Thyroid gland (tissue), 4 donors: ENCODE measurements around the gene GPHA2. TPM values are rescaled to one million over a fixed set of nuclear protein-coding genes. Genes with fewer than 3 reads are reported as not detected.
A peak's percentile ranks its signal among the peaks of the same experiment; 100 is the strongest.

Experiments
- DNase-seq, 2 donors: peaks; one replicate each; pipeline ENCODE4 v3.0.0-alpha.2; 2019
- H3K27ac ChIP-seq, 3 donors: fragments of 200-600 bp; sonication (generic); 1 replicate in 2 of 3; 2 replicates in 1 of 3; pipeline ENCODE4 v1.5.1; 2016 to 2019; ENCODE audit warnings: mild to moderate bottlenecking in 1 of 3, moderate library complexity in 1 of 3
- H3K27me3 ChIP-seq: fragments of 200-600 bp; sonication (generic); one replicate; pipeline ENCODE4 v1.5.1; 2019
- H3K36me3 ChIP-seq, 2 donors: fragments of 200-600 bp; sonication (generic); one replicate each; pipeline ENCODE4 v1.5.1; 2016 to 2019
- H3K4me1 ChIP-seq, 2 donors: fragments of 200-600 bp; sonication (generic); one replicate each; pipeline ENCODE4 v1.5.1; 2017 to 2019
- H3K4me3 ChIP-seq, 3 donors: fragments of 200-600 bp; sonication (generic); replicated peaks in 1 of 3; 1 replicate in 2 of 3; 2 replicates in 1 of 3; pipeline ENCODE4 v1.5.1; 2016; ENCODE audit warnings: mild to moderate bottlenecking in 1 of 3
- H3K9me3 ChIP-seq: fragments of 200-600 bp; sonication (generic); one replicate; pipeline ENCODE4 v1.5.1; 2017
- CTCF ChIP-seq, 6 experiments: fragments of 200-600 bp in 3 of 6; fragments of 450-650 bp in 3 of 6; sonication (generic) in 3 of 6; IDR thresholded peaks; one replicate each; pipeline ENCODE4 v1.5.1; 2016 to 2019; ENCODE audit warnings: antibody characterized with exemption in 6 of 6, mild to moderate bottlenecking in 2 of 6, inconsistent platforms in 1 of 6, moderate library complexity in 1 of 6
- POLR2A ChIP-seq, 2 donors: fragments of 450-650 bp; IDR thresholded peaks; one replicate each; pipeline ENCODE4 v1.6.1; 2017; ENCODE audit warnings: antibody characterized with exemption in 2 of 2, mild to moderate bottlenecking in 2 of 2, moderate library complexity in 1 of 2
- WGBS, 2 donors: methylation state at CpG; one replicate each; pipeline ENCODE4 v1.1.5; 2017; 5-methylcytosine and 5-hydroxymethylcytosine counted together
- intact Hi-C: fragments of 100-400 bp; cut with DNase I; formaldehyde crosslinking; loops from one replicate; pipeline ENCODE4 v1.15.1; 2023
- total RNA-seq, 4 donors: library from RNA; depleted of rRNA; stranded (reverse); fragments of >200 nt; gene quantifications; one replicate each; pipeline ENCODE4 v1.2.3, GENCODE V29; 2016

The GPHA2 gene
- total RNA-seq, 4 donors from 2014 or later = 0.94 TPM; not detected in 3

GRCh38 chr11:64921384-64921783, 14.3 kb downstream of the GPHA2 start:
- 69 to 81% methylated on average over 2 of the region's 3 CpGs for WGBS, 2 donors
- H3K9me3 ChIP-seq = no peaks in the 10 kb centered on the region
- no peak overlapping the region for H3K4me3 ChIP-seq
- H3K27ac ChIP-seq = no peak overlapping the region
- DNase-seq = no peak
- no peaks in the 10 kb centered on the region for H3K36me3 ChIP-seq
- intact Hi-C loops = loop anchor here (5.0 kb wide), 1 partner anchor 106 kb away; the partner anchor contains the start of gene SNX15
- TF ChIP-seq POLR2A (IDR thresholded peaks at IDR 0.05) = no peak
- no peak for TF ChIP-seq CTCF (IDR thresholded peaks at IDR 0.05)
- H3K4me1 ChIP-seq = peaks cover 17 to 24% of the 10 kb centered on the region in 2 donors
- no peaks in the 10 kb centered on the region for H3K27me3 ChIP-seq

- no peak for DNase-seq
- no peaks in the 10 kb centered on the region for H3K36me3 ChIP-seq
- peaks cover 19 to 22% of the 10 kb centered on the region in 2 donors for H3K4me1 ChIP-seq
- no peak for TF ChIP-seq CTCF (IDR thresholded peaks at IDR 0.05)
- TF ChIP-seq POLR2A (IDR thresholded peaks at IDR 0.05) = no peak
- H3K27me3 ChIP-seq = no peaks in the 10 kb centered on the region
- H3K27ac ChIP-seq = no peak overlapping the region
- 77 to 95% methylated on average over 2 of the region's 2 CpGs for WGBS, 2 donors
- no peaks in the 10 kb centered on the region for H3K9me3 ChIP-seq
- no peak overlapping the region for H3K4me3 ChIP-seq
- intact Hi-C loops = loop anchor here (5.0 kb wide), 1 partner anchor 107 kb away; the partner anchor contains the start of gene SNX15
Observed at GRCh38 chr11:64920124-64920523, 15.6 kb downstream of the GPHA2 start.

GRCh38 chr11:64919627-64920026, 16.1 kb downstream of the GPHA2 start:
- WGBS, 2 donors = 85 to 88% methylated on average over 8 of the region's 8 CpGs
- no peak overlapping the region for H3K4me3 ChIP-seq
- peaks cover 19 to 22% of the 10 kb centered on the region in 2 donors for H3K4me1 ChIP-seq
- no peak overlapping the region for H3K27ac ChIP-seq
- no peaks in the 10 kb centered on the region for H3K27me3 ChIP-seq
- no peak for DNase-seq
- intact Hi-C loops = loop anchor here (5.0 to 10.0 kb wide), 2 partner anchors 108 to 195 kb away; partner anchors contain the start of genes SNX15, TM7SF2 and ZNHIT2
- H3K9me3 ChIP-seq = no peaks in the 10 kb centered on the region
- TF ChIP-seq POLR2A (IDR thresholded peaks at IDR 0.05) = no peak
- no peaks in the 10 kb centered on the region for H3K36me3 ChIP-seq

GRCh38 chr11:64918017-64918416, 17.7 kb downstream of the GPHA2 start:
- peak; percentile 37 to 39 for DNase-seq
- WGBS, 2 donors = 12 to 18% methylated on average over 4 of the region's 4 CpGs
- TF ChIP-seq CTCF (IDR thresholded peaks at IDR 0.05) = peak in 2 of 6 experiments; percentile 11 to 20
- TF ChIP-seq POLR2A (IDR thresholded peaks at IDR 0.05) = no peak
- intact Hi-C loops = loop anchor here (10.0 kb wide), 1 partner anchor 197 kb away; the partner anchor contains the start of genes TM7SF2 and ZNHIT2
- Histone ChIP-seq H3K27ac (peak overlapping the region; percentile 12 to 85 (median 76)), H3K4me1 (peaks cover 16 to 19% of the 10 kb centered on the region in 2 donors), H3K9me3 (no peaks in the 10 kb centered on the region), H3K36me3 (peaks cover 11 to 12% of the 10 kb centered on the region in 2 donors), H3K27me3 (no peaks in the 10 kb centered on the region), H3K4me3 (peak overlapping the region in 1 of 3 donors; percentile 37)

- Histone ChIP-seq H3K9me3 (no peaks in the 10 kb centered on the region), H3K27ac (peak overlapping the region; percentile 12 to 85 (median 76)), H3K36me3 (peaks cover 15 to 16% of the 10 kb centered on the region in 2 donors), H3K27me3 (no peaks in the 10 kb centered on the region), H3K4me1 (peaks cover 16 to 19% of the 10 kb centered on the region in 2 donors), H3K4me3 (peak overlapping the region in 2 of 3 donors; percentile 10 to 37)
- TF ChIP-seq POLR2A (IDR thresholded peaks at IDR 0.05) = no peak
- TF ChIP-seq CTCF (IDR thresholded peaks at IDR 0.05) = no peak
- 5 to 8% methylated on average over 6 of the region's 6 CpGs for WGBS, 2 donors
- DNase-seq = no peak
- intact Hi-C loops = loop anchor here (10.0 kb wide), 1 partner anchor 197 kb away; the partner anchor contains the start of genes TM7SF2 and ZNHIT2
Observed at GRCh38 chr11:64917663-64917995, 18.1 kb downstream of the GPHA2 start.
